ENCODE data around the gene TMOD1.
"Not testable (repeated sequence)": the region's sequence is repeated elsewhere in the genome, so short reads cannot be mapped to it uniquely, and the experiment has no call there.

Gene TMOD1

GRCh38 chr9:97601228-97601898 is 99.9 kb downstream of the TMOD1 start:
- no peak for DNase-seq

- no peak for DNase-seq
These were observed 101.0 kb downstream of the TMOD1 start for GRCh38 chr9:97602430-97602829.

GRCh38 chr9:97604901-97605645 is 103.6 kb downstream of the TMOD1 start:
- no peak for DNase-seq

- DNase-seq = peak; percentile 46 to 71
These were observed 114.1 kb downstream of the TMOD1 start for GRCh38 chr9:97615439-97616072.

- no peak for DNase-seq
These were observed 116.5 kb downstream of the TMOD1 start for GRCh38 chr9:97617939-97618416.

DNA sequence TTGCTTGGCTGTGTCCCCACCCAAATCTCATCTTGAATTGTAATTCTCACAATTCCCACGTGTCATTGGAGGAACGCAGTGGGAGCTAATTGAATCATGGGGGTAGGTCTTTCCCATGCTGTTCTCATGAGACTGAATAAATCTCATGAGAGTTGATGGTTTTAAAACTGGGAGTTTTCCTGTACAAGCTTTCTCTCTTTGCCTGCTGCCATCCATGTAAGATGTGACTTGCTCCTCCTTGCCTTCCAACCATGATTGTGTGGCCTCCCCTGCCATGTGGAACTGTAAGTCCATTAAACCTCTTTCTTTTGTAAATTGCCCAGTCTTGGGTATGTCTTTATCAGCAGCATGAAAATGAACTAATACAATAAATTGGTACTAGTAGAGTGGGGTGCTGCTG is 118.6 kb downstream of the TMOD1 start:
- not testable (repeated sequence) for DNase-seq

DNA sequence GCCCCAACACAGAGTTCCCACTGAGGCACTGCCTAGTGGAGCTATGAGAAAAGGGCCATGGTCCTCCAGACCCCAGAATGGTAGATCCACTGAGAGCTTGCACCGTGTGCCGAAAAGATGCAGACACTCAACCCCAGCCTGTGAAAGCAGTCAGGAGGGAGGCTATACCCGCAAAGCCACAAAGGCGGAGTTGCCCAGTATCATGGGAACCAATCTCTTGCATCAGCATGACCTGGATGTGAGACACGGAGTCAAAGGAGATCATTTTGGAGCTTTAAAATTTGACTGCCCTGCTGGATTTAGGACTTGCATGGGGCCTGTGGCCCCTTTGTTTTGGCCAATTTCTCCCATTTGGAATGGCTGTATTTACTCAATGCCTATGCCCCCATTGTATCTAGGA is 121.0 kb downstream of the TMOD1 start:
- DNase-seq = not testable (repeated sequence)

DNA sequence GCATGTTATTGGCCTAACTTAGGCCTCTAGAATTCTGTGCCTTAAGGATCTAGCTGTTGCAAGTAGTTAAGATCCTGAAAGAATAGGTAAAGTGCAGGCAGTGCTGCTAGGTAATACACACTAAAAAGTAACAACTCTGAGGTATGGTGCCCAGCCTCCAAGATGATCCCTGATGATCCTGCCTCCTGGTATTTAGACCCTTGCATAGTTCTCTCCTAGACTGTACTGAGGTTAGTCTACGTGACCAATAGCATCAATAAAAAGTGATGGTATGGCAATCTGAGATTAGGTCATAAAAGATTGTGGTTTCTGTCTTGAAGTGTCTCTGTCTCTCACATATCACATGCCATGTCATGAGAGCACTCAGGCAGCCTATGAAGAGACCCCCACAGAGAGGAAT is 122.5 kb downstream of the TMOD1 start:
- DNase-seq = no peak

DNA sequence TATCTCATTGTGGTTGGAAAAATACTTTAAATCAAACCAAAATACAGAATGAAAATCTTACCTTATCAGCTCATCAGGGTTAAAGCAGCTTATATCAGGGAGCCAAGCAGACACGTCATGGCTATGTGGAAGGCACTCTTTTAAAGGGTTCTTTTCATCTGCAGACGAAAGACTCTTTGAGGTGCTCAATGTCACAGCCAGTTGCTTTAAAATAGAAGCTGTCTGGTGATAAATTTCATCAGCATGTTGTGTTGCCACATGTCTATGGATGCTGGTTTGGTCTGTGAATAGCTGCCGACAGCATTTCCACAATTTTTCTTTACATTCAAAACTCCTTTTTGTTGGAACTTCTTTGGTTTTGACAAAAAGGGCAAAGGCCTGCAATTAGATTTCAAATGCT is 124.2 kb downstream of the TMOD1 start:
- no peak for DNase-seq

DNA sequence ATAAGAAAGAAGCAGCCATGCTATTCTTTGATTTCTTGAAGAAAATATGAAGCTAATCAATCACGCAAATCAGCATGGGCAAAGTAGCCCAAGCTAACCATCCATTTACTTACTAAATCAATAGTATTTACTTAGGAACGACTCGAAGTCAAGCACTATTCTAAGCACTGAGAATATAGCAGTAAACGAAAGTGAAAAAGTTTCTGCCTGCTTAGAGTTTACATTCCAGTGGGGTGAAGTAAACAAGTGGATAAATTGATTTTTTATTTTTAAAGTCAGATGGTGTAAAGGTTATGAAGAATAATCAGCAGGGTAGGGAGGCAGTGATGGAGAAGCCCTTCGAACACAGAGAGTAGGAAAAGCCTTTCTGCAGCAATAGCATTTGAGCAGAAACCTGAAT is 126.2 kb downstream of the TMOD1 start:
- no peak for DNase-seq

GRCh38 chr9:97628668-97629067 is 127.2 kb downstream of the TMOD1 start:
- DNase-seq = no peak

DNA sequence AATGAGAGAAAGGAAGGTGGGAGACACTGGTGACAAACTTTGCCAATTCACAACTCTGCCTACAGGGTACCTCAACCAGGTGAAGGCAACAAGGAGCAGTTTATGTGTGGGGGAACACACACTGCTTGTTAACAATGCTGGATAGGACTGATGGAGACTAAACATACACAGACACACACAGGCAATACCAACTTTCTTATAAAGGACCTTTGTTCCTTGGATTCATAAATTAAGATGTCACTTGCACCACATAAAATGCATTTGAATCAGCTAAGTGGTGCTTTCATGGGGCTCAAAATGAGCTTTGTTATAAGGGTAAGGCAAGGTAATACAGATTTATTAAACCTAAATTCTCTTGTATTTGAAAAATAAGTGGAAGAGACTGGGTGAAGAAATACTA is 127.7 kb downstream of the TMOD1 start:
- no peak for DNase-seq

DNA sequence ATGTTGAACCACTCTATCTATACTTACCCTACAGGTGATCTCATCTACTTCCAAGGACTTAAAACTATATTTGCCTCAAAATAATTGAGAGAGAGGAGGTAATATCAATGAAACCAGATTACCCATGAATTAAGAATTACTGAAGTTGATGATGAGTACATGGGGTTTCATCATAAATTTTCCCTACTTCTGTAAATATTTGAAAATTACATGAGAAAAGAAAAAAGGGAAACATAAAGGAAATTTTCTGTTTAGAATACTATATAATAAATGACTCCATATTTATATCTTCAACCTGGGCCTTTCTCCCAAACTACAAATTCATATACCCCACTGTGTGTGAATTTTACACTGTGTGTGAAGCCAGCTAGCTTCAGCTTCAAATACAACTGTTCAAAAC is 129.1 kb downstream of the TMOD1 start:
- DNase-seq = no peak

DNA sequence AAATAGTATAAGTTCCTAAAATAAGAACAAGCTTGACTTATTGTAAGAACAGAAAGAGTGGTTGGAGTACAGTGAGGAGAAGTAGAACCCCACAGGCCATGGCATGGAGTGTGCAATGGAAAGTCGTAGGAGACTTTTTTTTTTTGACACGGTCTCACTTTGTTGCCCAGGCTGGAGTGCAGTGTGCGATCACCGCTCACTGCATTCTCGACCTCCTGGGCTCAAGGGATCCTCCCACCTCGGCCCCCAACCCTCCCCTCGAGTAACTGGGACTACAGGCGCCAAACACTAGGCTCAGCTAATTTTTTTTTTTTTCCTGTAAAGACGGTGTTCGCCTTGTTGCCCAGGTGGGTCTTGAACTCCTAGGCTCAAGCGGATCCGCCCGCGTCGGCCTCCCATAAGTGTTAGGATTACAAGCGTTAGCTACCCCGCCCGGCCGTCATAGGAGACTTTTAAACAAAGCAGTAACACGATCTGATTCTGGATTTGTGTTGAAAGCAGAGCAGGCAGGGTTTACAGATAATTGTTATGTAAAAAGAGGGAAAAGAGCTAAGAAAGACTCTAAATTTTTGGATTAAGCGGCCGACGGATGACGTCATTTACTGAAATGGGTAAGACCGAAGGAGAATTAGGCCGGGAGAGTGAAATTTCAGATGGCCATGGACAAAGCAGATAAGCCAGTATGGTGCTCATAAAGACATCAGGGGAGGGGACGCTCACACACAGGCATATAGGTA is 130.9 kb downstream of the TMOD1 start:
- DNase-seq = no peak

DNA sequence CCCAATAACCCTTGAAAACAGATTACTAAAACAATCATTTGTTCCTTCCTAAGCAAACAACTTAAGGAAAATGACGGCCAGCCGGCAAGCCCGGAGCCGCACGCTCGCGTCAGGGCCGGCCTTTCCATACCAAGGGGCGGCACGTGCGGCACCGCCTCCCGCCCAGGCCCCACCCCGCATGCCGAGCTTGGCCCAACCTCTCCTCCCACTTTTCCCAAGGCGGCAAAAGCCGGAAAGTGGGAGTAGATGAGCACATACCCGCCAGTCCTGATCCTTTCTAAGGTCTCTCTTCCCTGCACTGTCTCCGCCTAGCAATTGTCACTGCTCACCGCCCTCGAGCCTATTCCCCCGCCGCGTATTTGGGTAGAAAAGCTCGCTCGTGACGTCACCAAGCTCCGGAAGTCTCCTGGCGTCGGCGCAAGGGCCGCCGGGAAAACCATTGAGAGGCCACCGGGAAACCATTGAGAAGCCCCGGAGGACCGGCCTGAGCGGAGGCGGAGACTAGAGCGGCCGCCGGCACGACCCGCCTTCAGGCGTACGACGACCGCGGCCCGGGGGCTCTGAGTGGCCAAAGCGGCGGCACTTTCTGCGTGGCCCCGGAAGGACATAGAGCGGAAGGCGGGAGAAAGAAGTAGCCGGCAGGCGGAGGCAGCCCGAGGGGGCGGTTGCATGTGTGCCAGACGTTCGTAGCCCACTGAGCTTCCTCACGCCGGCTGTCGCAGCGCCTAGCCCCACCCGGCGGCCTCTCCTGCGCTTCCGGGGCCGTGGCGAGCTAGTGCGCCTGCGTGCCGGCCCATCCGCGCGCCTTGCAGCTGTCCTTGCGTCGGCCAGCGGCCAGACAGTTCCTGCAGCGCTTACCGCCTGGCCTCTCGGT is 131.8 kb downstream of the TMOD1 start, which contains the start of the genes NCBP1 and TSTD2:
Gene NCBP1, plus strand, starts transcription at position 837 of the 874 bp plus-strand sequence. CDS start 61 bp downstream, outside the sequence.
Gene TSTD2, minus strand, starts transcription at position 384 of the 874 bp plus-strand sequence. CDS start 5,806 bp downstream, outside the sequence.
- DNase-seq = peak; percentile 96 to 98

GRCh38 chr9:97633859-97634490 is 132.5 kb downstream of the TMOD1 start:
- peak in 1 of 2 donors; percentile 21 for DNase-seq

GRCh38 chr9:97635026-97635425 is 133.6 kb downstream of the TMOD1 start:
- no peak for DNase-seq

- DNase-seq = no peak
These were observed 135.4 kb downstream of the TMOD1 start for GRCh38 chr9:97636903-97637302.

DNA sequence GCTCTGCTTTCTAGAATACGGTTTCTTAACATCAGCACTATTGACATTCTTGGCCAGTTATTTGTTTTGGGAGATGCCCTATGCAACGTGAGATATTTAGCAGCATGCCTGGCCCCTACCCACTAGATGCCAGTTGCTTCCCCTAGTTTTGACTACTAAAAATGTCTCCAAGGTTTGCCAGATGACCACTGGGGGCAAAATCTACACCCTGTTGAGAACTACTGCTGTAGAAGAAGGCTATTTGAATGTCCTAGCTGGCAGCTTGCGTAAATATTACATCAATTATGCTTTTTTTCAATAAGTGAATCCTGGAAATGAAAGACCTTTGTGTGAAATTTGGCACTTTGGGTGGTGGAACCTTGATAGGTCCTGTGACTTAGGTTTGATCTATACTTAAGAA is 137.2 kb downstream of the TMOD1 start:
- DNase-seq = no peak

DNA sequence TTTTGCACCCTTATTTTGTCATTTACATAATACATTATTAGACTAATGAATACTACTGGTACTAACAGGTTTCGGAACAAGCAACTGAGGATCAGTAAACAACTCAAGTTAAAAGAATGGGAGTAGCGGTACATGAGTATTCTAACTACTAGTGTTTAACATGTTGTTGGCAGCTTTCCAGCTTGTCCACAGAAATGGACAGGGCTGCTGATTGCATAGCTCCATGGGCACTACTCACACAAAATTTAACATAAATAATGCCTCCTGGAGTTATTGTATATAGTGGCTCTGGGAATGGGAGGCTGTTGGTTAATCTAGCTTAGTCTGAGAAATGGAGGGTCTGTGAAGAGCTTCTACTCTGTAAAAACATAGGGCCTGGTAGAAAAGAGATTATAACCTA is 138.9 kb downstream of the TMOD1 start:
- no peak for DNase-seq

DNA sequence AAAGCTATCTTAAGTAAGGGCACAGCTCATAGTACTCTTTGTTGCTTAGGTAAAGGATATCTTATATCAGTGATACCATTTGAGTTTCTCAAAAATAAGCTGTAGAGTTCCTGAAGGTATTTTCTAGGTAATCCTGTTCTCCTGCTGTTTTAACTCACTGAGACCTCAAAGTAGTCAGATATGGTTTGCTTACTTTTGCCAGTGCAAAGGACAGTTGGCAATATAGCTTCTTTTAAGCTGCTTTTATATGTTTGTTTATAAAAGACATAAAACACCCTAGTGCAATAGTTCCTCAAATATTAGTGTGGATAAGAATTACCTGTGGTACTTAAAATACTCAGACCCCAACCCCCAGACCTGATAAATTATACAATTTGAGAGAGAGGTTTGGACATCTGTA is 144.3 kb downstream of the TMOD1 start:
- no peak for DNase-seq

All from CD4-positive, alpha-beta T cell treated with Interleukin-1 beta for 1 hour (primary cell).